Measurements from ENCODE around the gene INPP4A. TPM values are rescaled to one million over a fixed set of nuclear protein-coding genes. Genes with fewer than 3 reads are reported as not detected.

Gene INPP4A
- total and polyA plus RNA-seq, 2 donors: 17.9 to 24.9 TPM

DNA sequence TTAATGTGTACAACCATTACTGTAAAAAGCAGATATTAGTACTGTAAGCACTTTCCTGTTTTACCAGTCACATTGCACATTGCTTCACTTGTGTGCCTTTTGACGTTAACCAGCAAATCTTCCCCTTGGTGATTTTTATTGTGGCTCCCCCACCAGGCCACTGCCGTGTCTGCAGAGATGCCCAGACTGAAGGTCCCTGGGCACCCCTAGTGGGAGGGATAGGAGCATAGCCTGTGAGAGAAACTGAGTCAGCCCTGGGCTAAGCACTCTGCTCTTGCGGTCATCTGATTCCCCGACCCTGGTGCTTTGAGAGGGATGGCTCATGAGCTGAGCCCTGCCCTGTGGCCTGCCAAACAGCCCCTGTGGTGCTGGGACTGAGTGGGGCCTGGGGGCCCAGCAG, 73.4 kb downstream of the INPP4A start:
- Histone ChIP-seq H3K36me3 (ENCODE audit: control insufficient read depth in 2 of 2, insufficient read depth in 2 of 2, low read length in 1 of 2) (peaks cover 23 to 29% of the 10 kb centered on the region in 2 donors), H3K27me3 (ENCODE audit: control insufficient read depth in 2 of 2, insufficient read depth in 1 of 2, low read length in 1 of 2) (no peaks in the 10 kb centered on the region), H3K4me1 (ENCODE audit: control insufficient read depth in 2 of 2, insufficient read depth in 2 of 2, low read length in 2 of 2) (peaks cover 10 to 25% of the 10 kb centered on the region in 2 donors), H3K27ac (ENCODE audit: low read depth in 1 of 2, low read length in 1 of 2) (no peak overlapping the region), H3K9me3 (ENCODE audit: control insufficient read depth in 2 of 2, insufficient read depth in 1 of 2, low read length in 1 of 2) (no peaks in the 10 kb centered on the region), H3K4me3 (ENCODE audit: low read length in 2 of 2) (no peak overlapping the region)
- DNase-seq (ENCODE audit: low read depth in 6 of 9, low spot score in 9 of 9): peak in 6 of 9 donors; percentile 32 to 78 (median 46)
- WGBS: 64% methylated on average over 4 of the region's 4 CpGs

DNA sequence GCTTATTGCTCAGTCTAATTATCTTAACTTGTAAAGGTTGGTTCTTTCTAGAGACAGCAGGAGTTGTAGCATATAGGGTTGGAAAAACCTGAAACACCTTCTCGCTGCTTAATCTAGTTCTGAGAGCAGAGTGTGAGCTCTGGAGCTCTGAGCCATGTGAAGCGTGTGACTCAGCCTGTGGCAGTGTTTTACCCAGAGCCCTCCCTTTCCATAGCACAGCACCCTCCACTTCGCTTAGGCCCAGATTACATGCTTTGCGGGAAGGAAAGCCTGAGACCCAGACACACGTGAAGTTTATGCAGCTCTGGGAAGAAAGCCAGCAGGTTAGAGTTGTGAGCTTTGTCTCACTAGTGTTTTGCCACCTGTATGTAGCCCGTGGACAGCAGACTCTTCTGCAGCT, 74.5 kb downstream of the INPP4A start:
- no peak overlapping the region for H3K27ac ChIP-seq (ENCODE audit: low read depth in 1 of 2, low read length in 1 of 2)
- peaks cover 9 to 25% of the 10 kb centered on the region in 2 donors for H3K4me1 ChIP-seq (ENCODE audit: control insufficient read depth in 2 of 2, insufficient read depth in 2 of 2, low read length in 2 of 2)
- no peak overlapping the region for H3K4me3 ChIP-seq (ENCODE audit: low read length in 2 of 2)
- no peak for DNase-seq (ENCODE audit: low read depth in 6 of 9, low spot score in 9 of 9)
- H3K27me3 ChIP-seq (ENCODE audit: control insufficient read depth in 2 of 2, insufficient read depth in 1 of 2, low read length in 1 of 2): no peaks in the 10 kb centered on the region
- no peaks in the 10 kb centered on the region for H3K9me3 ChIP-seq (ENCODE audit: control insufficient read depth in 2 of 2, insufficient read depth in 1 of 2, low read length in 1 of 2)
- WGBS: 89% methylated on average over 6 of the region's 6 CpGs
- peaks cover 23 to 29% of the 10 kb centered on the region in 2 donors for H3K36me3 ChIP-seq (ENCODE audit: control insufficient read depth in 2 of 2, insufficient read depth in 2 of 2, low read length in 1 of 2)

DNA sequence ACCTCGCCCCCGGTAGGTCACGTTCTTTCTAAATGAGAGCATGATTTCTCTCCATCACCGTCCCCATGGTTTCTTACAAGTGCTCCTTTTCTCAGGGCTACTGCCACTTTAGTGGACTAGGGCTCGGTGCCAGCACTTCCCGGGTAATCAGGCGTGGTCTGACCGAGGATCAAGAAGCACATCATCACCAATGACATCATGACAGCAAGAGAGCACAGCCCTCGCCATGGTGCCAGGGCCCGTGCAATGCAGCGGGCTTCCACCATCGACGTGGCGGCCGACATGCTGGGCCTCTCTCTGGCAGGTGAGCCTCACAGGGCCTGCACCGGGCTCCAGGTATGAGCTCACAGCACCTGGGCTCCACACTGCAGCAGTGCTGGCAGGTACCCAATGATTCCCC, 75.2 kb downstream of the INPP4A start:
- no peaks in the 10 kb centered on the region for H3K9me3 ChIP-seq (ENCODE audit: control insufficient read depth in 2 of 2, insufficient read depth in 1 of 2, low read length in 1 of 2)
- WGBS: 97% methylated on average over 16 of the region's 16 CpGs
- peaks cover 5 to 19% of the 10 kb centered on the region in 2 donors for H3K4me1 ChIP-seq (ENCODE audit: control insufficient read depth in 2 of 2, insufficient read depth in 2 of 2, low read length in 2 of 2)
- DNase-seq (ENCODE audit: low read depth in 6 of 9, low spot score in 9 of 9): no peak
- no peak overlapping the region for H3K27ac ChIP-seq (ENCODE audit: low read depth in 1 of 2, low read length in 1 of 2)
- H3K4me3 ChIP-seq (ENCODE audit: low read length in 2 of 2): no peak overlapping the region
- H3K27me3 ChIP-seq (ENCODE audit: control insufficient read depth in 2 of 2, insufficient read depth in 1 of 2, low read length in 1 of 2): no peaks in the 10 kb centered on the region
- peaks cover 23 to 30% of the 10 kb centered on the region in 2 donors for H3K36me3 ChIP-seq (ENCODE audit: control insufficient read depth in 2 of 2, insufficient read depth in 2 of 2, low read length in 1 of 2)

DNA sequence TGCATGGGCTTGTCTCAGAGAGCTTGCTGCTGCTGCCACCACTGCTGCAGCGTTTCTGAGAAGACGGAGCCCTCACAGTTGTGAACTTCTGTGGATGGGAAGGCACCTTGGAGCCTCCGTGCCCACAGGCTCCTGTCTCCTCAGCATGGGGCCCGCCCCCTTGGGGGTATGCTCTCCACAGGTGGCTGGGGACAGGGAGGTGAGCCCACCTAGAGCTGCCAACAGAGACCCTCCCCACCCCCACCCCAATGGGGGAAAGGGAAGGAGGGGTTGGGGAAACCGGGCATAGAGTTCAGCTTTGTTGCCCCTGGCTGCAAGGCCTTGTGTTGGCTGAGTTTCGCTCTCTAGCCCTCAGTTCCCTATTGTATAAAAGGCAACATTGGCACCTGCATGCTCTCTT, 76.1 kb downstream of the INPP4A start:
- DNase-seq (ENCODE audit: low read depth in 6 of 9, low spot score in 9 of 9): no peak
- Histone ChIP-seq H3K4me3 (ENCODE audit: low read length in 2 of 2) (no peak overlapping the region), H3K4me1 (ENCODE audit: control insufficient read depth in 2 of 2, insufficient read depth in 2 of 2, low read length in 2 of 2) (peaks cover under 1 to 10% of the 10 kb centered on the region in 2 donors), H3K9me3 (ENCODE audit: control insufficient read depth in 2 of 2, insufficient read depth in 1 of 2, low read length in 1 of 2) (no peaks in the 10 kb centered on the region), H3K36me3 (ENCODE audit: control insufficient read depth in 2 of 2, insufficient read depth in 2 of 2, low read length in 1 of 2) (peaks cover 23 to 33% of the 10 kb centered on the region in 2 donors), H3K27ac (ENCODE audit: low read depth in 1 of 2, low read length in 1 of 2) (no peak overlapping the region), H3K27me3 (ENCODE audit: control insufficient read depth in 2 of 2, insufficient read depth in 1 of 2, low read length in 1 of 2) (no peaks in the 10 kb centered on the region)
- 95% methylated on average over 6 of the region's 6 CpGs for WGBS

DNA sequence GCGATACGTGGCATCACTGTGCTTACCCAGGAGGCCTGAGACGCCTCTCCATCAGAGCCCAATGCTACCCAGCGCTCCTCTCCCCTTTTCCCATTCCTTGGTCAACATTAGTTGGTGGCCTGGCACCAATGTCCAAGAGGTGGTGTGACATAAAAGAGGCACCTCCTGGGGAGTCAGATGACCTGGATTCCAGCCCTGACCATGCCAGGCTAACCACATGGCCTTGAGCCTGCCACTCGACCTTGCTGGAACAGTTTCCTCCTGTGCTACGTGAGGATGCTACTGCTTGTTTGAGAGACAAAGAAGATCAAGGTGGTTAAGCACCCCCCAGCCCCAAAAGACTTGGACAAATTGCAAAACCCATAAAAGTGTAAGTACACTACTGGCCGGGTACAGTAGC, 76.6 kb downstream of the INPP4A start:
- 97% methylated on average over 7 of the region's 7 CpGs for WGBS
- peaks cover 23 to 33% of the 10 kb centered on the region in 2 donors for H3K36me3 ChIP-seq (ENCODE audit: control insufficient read depth in 2 of 2, insufficient read depth in 2 of 2, low read length in 1 of 2)
- H3K4me3 ChIP-seq (ENCODE audit: low read length in 2 of 2): no peak overlapping the region
- no peaks in the 10 kb centered on the region for H3K9me3 ChIP-seq (ENCODE audit: control insufficient read depth in 2 of 2, insufficient read depth in 1 of 2, low read length in 1 of 2)
- no peaks in the 10 kb centered on the region for H3K27me3 ChIP-seq (ENCODE audit: control insufficient read depth in 2 of 2, insufficient read depth in 1 of 2, low read length in 1 of 2)
- H3K27ac ChIP-seq (ENCODE audit: low read depth in 1 of 2, low read length in 1 of 2): no peak overlapping the region
- H3K4me1 ChIP-seq (ENCODE audit: control insufficient read depth in 2 of 2, insufficient read depth in 2 of 2, low read length in 2 of 2): peaks cover 0 to 9% of the 10 kb centered on the region in 2 donors
- no peak for DNase-seq (ENCODE audit: low read depth in 6 of 9, low spot score in 9 of 9)

DNA sequence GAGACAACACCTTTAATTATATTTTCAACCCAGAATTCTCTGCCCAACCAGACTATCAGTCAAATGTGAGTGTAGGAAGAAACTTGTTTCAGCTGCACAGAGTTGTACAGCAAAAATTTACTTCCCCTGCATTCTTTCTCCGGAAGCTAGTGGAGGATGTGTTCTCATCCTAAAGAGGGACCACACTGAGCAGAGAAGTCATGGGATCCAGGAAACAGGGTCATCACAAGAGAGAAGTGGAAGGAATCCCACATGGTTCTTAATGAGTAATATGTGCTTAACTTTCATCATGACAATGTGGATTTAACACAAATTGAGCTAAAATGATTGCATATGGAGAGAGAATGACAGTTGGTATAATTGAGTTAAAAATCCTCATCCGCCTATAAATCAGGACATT, 78.2 kb downstream of the INPP4A start:
- 96% methylated on average over 2 of the region's 2 CpGs for WGBS
- Histone ChIP-seq H3K9me3 (ENCODE audit: control insufficient read depth in 2 of 2, insufficient read depth in 1 of 2, low read length in 1 of 2) (no peaks in the 10 kb centered on the region), H3K4me3 (ENCODE audit: low read length in 2 of 2) (no peak overlapping the region), H3K27ac (ENCODE audit: low read depth in 1 of 2, low read length in 1 of 2) (no peak overlapping the region), H3K4me1 (ENCODE audit: control insufficient read depth in 2 of 2, insufficient read depth in 2 of 2, low read length in 2 of 2) (peaks cover 0 to 9% of the 10 kb centered on the region in 2 donors), H3K27me3 (ENCODE audit: control insufficient read depth in 2 of 2, insufficient read depth in 1 of 2, low read length in 1 of 2) (no peaks in the 10 kb centered on the region), H3K36me3 (ENCODE audit: control insufficient read depth in 2 of 2, insufficient read depth in 2 of 2, low read length in 1 of 2) (peaks cover 31 to 33% of the 10 kb centered on the region in 2 donors)
- DNase-seq (ENCODE audit: low read depth in 6 of 9, low spot score in 9 of 9): no peak

DNA sequence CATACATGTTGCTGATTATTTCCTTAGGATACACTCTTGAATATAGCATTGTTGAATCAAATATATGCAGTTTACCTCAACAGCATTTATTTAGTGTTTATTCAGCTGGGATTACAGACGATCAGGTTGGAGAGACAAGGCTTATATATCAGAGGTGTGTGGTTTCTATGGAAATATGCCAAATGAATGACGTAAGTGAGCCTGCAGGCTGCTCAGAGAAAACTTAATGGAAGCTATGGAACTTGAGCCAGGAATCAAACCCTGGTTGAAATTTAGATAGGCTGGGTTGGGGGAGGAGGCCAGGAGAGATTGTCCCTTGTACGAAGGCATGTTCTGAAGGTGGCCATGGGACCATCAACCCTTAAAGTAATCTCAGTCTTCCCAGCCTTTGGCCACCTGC, 79.5 kb downstream of the INPP4A start:
- H3K9me3 ChIP-seq (ENCODE audit: control insufficient read depth in 2 of 2, insufficient read depth in 1 of 2, low read length in 1 of 2): no peaks in the 10 kb centered on the region
- no peak overlapping the region for H3K27ac ChIP-seq (ENCODE audit: low read depth in 1 of 2, low read length in 1 of 2)
- H3K4me1 ChIP-seq (ENCODE audit: control insufficient read depth in 2 of 2, insufficient read depth in 2 of 2, low read length in 2 of 2): no peaks in the 10 kb centered on the region
- H3K4me3 ChIP-seq (ENCODE audit: low read length in 2 of 2): no peak overlapping the region
- WGBS: 93% methylated on average over 3 of the region's 3 CpGs
- no peaks in the 10 kb centered on the region for H3K27me3 ChIP-seq (ENCODE audit: control insufficient read depth in 2 of 2, insufficient read depth in 1 of 2, low read length in 1 of 2)
- no peak for DNase-seq (ENCODE audit: low read depth in 6 of 9, low spot score in 9 of 9)
- H3K36me3 ChIP-seq (ENCODE audit: control insufficient read depth in 2 of 2, insufficient read depth in 2 of 2, low read length in 1 of 2): peaks cover 31 to 33% of the 10 kb centered on the region in 2 donors

DNA sequence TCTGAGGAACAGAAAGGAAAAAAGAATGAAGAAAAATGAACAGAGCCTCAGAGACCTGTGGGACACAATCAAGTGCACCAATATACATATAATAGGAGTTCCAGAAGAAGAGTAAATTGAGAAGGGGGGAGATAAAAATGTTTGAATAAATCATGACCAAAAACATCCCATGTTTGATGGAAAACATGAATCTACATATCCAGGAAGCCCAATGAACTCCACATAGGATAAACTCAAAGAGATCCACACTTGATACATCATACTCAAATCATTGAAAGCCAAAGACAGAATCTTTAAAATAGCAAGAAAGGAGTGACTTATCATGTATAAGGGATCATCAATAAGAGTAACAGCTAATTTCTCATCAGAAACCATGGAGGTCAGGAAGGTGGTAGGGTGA, 83.7 kb downstream of the INPP4A start:
- Histone ChIP-seq H3K36me3 (ENCODE audit: control insufficient read depth in 2 of 2, insufficient read depth in 2 of 2, low read length in 1 of 2) (peaks cover 10 to 11% of the 10 kb centered on the region in 2 donors), H3K9me3 (ENCODE audit: control insufficient read depth in 2 of 2, insufficient read depth in 1 of 2, low read length in 1 of 2) (no peaks in the 10 kb centered on the region), H3K4me1 (ENCODE audit: control insufficient read depth in 2 of 2, insufficient read depth in 2 of 2, low read length in 2 of 2) (no peaks in the 10 kb centered on the region), H3K27me3 (ENCODE audit: control insufficient read depth in 2 of 2, insufficient read depth in 1 of 2, low read length in 1 of 2) (no peaks in the 10 kb centered on the region), H3K4me3 (ENCODE audit: low read length in 2 of 2) (no peak overlapping the region), H3K27ac (ENCODE audit: low read depth in 1 of 2, low read length in 1 of 2) (no peak overlapping the region)
- no peak for DNase-seq (ENCODE audit: low read depth in 6 of 9, low spot score in 9 of 9)

DNA sequence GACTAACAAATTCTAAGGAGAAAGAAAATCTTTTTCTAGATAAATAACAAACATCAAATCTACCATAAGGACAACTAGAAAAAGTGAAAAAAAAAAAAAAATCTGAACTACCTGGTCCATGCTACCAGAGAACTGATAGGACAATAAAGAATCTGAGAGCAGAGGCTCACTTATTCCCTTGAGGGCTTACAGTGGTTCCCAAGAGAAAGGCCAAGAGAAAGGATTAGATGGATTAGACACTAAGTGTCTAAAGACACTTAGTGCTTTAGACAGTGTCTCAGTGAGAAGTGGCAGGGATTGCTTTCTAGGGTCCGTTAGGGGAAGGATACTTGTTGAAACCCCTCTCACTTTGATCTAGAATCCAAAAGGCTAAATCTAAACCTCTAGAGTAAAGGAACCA, 85.5 kb downstream of the INPP4A start:
- H3K27ac ChIP-seq (ENCODE audit: low read depth in 1 of 2, low read length in 1 of 2): no peak overlapping the region
- no peaks in the 10 kb centered on the region for H3K27me3 ChIP-seq (ENCODE audit: control insufficient read depth in 2 of 2, insufficient read depth in 1 of 2, low read length in 1 of 2)
- no peak overlapping the region for H3K4me3 ChIP-seq (ENCODE audit: low read length in 2 of 2)
- no peak for DNase-seq (ENCODE audit: low read depth in 6 of 9, low spot score in 9 of 9)
- H3K4me1 ChIP-seq (ENCODE audit: control insufficient read depth in 2 of 2, insufficient read depth in 2 of 2, low read length in 2 of 2): no peaks in the 10 kb centered on the region
- H3K9me3 ChIP-seq (ENCODE audit: control insufficient read depth in 2 of 2, insufficient read depth in 1 of 2, low read length in 1 of 2): no peaks in the 10 kb centered on the region
- 76% methylated on average over 1 of the region's 1 CpG for WGBS
- H3K36me3 ChIP-seq (ENCODE audit: control insufficient read depth in 2 of 2, insufficient read depth in 2 of 2, low read length in 1 of 2): peaks cover 17 to 23% of the 10 kb centered on the region in 2 donors

DNA sequence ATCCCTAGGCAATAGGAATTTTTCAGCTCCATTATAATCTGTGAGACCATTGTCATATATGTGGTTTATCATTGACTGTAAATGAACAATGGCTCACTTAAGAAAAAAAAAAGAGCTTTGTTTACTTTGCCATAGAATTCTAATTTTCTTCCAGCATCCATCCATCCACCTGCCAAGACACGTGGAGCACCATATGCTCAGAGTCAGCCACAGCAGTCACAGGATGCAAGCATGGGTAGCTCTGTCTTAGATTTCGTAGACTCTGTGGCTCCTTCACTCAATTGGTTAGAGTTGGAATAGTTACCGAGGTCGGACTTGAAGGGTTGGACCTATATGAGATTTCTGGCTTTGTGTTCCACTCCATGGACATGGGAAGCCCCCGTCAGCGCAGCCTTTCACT, 88.1 kb downstream of the INPP4A start:
- H3K36me3 ChIP-seq (ENCODE audit: control insufficient read depth in 2 of 2, insufficient read depth in 2 of 2, low read length in 1 of 2): peaks cover 18 to 46% of the 10 kb centered on the region in 2 donors
- no peaks in the 10 kb centered on the region for H3K27me3 ChIP-seq (ENCODE audit: control insufficient read depth in 2 of 2, insufficient read depth in 1 of 2, low read length in 1 of 2)
- WGBS: 91% methylated on average over 6 of the region's 6 CpGs
- H3K9me3 ChIP-seq (ENCODE audit: control insufficient read depth in 2 of 2, insufficient read depth in 1 of 2, low read length in 1 of 2): no peaks in the 10 kb centered on the region
- H3K4me3 ChIP-seq (ENCODE audit: low read length in 2 of 2): no peak overlapping the region
- no peak overlapping the region for H3K27ac ChIP-seq (ENCODE audit: low read depth in 1 of 2, low read length in 1 of 2)
- DNase-seq (ENCODE audit: low read depth in 6 of 9, low spot score in 9 of 9): no peak
- H3K4me1 ChIP-seq (ENCODE audit: control insufficient read depth in 2 of 2, insufficient read depth in 2 of 2, low read length in 2 of 2): no peaks in the 10 kb centered on the region
